GM12865 (cell line): ENCODE data around the gene LTO1.

Source experiments
- DNase-seq: peaks from one replicate; pipeline ENCODE4 v3.0.0; 2010; ENCODE audit warnings: low read depth
- H3K4me3 ChIP-seq: 2 replicates; pipeline ENCODE4 v1.5.1; 2011; ENCODE audit warnings: mild to moderate bottlenecking, low read depth, low read length, control low read depth
- CTCF ChIP-seq: IDR thresholded peaks from 2 replicates; pipeline ENCODE4 v1.5.1; 2011; ENCODE audit warnings: low read length, control low read depth, low read depth, inconsistent platforms; ENCODE audit not compliant: insufficient read depth; ENCODE audit errors: missing control alignments

LTO1 gene

GRCh38 chr11:69705351-69705811 lies 30.2 kb upstream of the LTO1 start:
- DNase-seq = no peak
- H3K4me3 ChIP-seq = no peak overlapping the region
- no peak for TF ChIP-seq CTCF

- H3K4me3 ChIP-seq = no peak overlapping the region
- TF ChIP-seq CTCF = peak; percentile 24
- DNase-seq = no peak
Observed at GRCh38 chr11:69704508-69705253, 29.5 kb upstream of the LTO1 start.

GRCh38 chr11:69703768-69704507 lies 28.8 kb upstream of the LTO1 start, which contains the start of gene FGF19:
Gene FGF19 (minus strand): TSS chr11:69704022. CDS start chr11:69703876, 146 bp downstream.
- no peak for DNase-seq
- no peak within 1 kb of the TSS for H3K4me3 ChIP-seq
- no peak for TF ChIP-seq CTCF

GRCh38 chr11:69703453-69703767 lies 28.3 kb upstream of the LTO1 start:
- H3K4me3 ChIP-seq = no peak overlapping the region
- no peak for DNase-seq
- TF ChIP-seq CTCF = no peak

GRCh38 chr11:69702769-69703452 lies 27.8 kb upstream of the LTO1 start:
- H3K4me3 ChIP-seq = no peak overlapping the region
- TF ChIP-seq CTCF = no peak
- no peak for DNase-seq

GRCh38 chr11:69702239-69702691 lies 27.1 kb upstream of the LTO1 start:
- DNase-seq = no peak
- TF ChIP-seq CTCF = no peak
- no peak overlapping the region for H3K4me3 ChIP-seq
